Raji (cell line): ENCODE results near the gene IZUMO1.

Source experiments
- POLR2A ChIP-seq: IDR thresholded peaks from 2 replicates; pipeline ENCODE4 v1.6.1; 2011; ENCODE audit warnings: low read depth, low read length, control low read depth; ENCODE audit not compliant: insufficient read depth

The IZUMO1 gene

GRCh38 chr19:48746738-48747575 lies at the start of gene IZUMO1:
Gene IZUMO1 (minus strand): TSS chr19:48746909. CDS start chr19:48745859, 1,050 bp downstream.
- TF ChIP-seq POLR2A = no peak

- no peak for TF ChIP-seq POLR2A
Observed at GRCh38 chr19:48795685-48796070, 49.0 kb upstream of the IZUMO1 start.

- TF ChIP-seq POLR2A = peak; percentile 44
Observed at GRCh38 chr19:48795055-48795684, 48.5 kb upstream of the IZUMO1 start.

- TF ChIP-seq POLR2A = no peak
Observed at GRCh38 chr19:48794291-48794690, 47.6 kb upstream of the IZUMO1 start.

- TF ChIP-seq POLR2A = no peak
Observed at GRCh38 chr19:48793271-48793670, 46.6 kb upstream of the IZUMO1 start.

GRCh38 chr19:48784527-48784926 lies 37.8 kb upstream of the IZUMO1 start:
- no peak for TF ChIP-seq POLR2A

GRCh38 chr19:48780631-48781391 lies 34.1 kb upstream of the IZUMO1 start:
- TF ChIP-seq POLR2A = no peak

- TF ChIP-seq POLR2A = no peak
Observed at GRCh38 chr19:48779636-48780035, 32.9 kb upstream of the IZUMO1 start.

- no peak for TF ChIP-seq POLR2A
Observed at GRCh38 chr19:48777720-48778119, 31.0 kb upstream of the IZUMO1 start.

- no peak for TF ChIP-seq POLR2A
Observed at GRCh38 chr19:48777139-48777538, 30.4 kb upstream of the IZUMO1 start.

GRCh38 chr19:48772503-48772953 lies 25.8 kb upstream of the IZUMO1 start:
- no peak for TF ChIP-seq POLR2A

GRCh38 chr19:48770734-48771472 lies 24.2 kb upstream of the IZUMO1 start:
- TF ChIP-seq POLR2A = no peak

GRCh38 chr19:48770266-48770665 lies 23.6 kb upstream of the IZUMO1 start:
- TF ChIP-seq POLR2A = no peak

GRCh38 chr19:48768994-48769713 lies 22.4 kb upstream of the IZUMO1 start:
- TF ChIP-seq POLR2A = no peak

GRCh38 chr19:48760504-48761205 lies 13.9 kb upstream of the IZUMO1 start:
- 0 out of 2 replicates have a peak, but pooled peaks have one; percentile 14 for TF ChIP-seq POLR2A
